Measurements from ENCODE around the gene TENT5C.

GRCh38 chr1:117576236-117576635 is 29.6 kb upstream of the TENT5C start:
- TF ChIP-seq CTCF (IDR thresholded peaks at IDR 0.05; ENCODE audit: low read length) = no peak
- no peak for TF ChIP-seq EZH2 (IDR thresholded peaks at IDR 0.05; ENCODE audit: borderline replicate concordance, low read length)

Data from OCI-LY1 (cell line).